Activated gamma-delta T cell treated with Interleukin-2 at 50 U/mL for 16 hours (primary cell): ENCODE measurements around the gene TMEM256.

ENCODE experiments used
- DNase-seq: peaks from one replicate; pipeline ENCODE4 v3.0.0-alpha.2; 2020

The TMEM256 gene

GRCh38 chr17:7428557-7428956 is 24.7 kb upstream of the TMEM256 start, which contains the start of gene SPEM3:
Gene SPEM3 (plus strand): TSS chr17:7428857. CDS start chr17:7428903, 46 bp downstream.
- no peak for DNase-seq

GRCh38 chr17:7427549-7427948 is 23.7 kb upstream of the TMEM256 start:
- DNase-seq = no peak

- no peak for DNase-seq
These were observed 23.1 kb upstream of the TMEM256 start for GRCh38 chr17:7426896-7427489.

- DNase-seq = no peak
These were observed 22.4 kb upstream of the TMEM256 start for GRCh38 chr17:7426203-7426863.

- no peak for DNase-seq
These were observed 21.9 kb upstream of the TMEM256 start for GRCh38 chr17:7425756-7426155.

- DNase-seq = no peak
These were observed 21.4 kb upstream of the TMEM256 start, which contains the start of gene SPEM2 for GRCh38 chr17:7425316-7425715. Gene SPEM2 (plus strand): TSS chr17:7425616. CDS start chr17:7425689, 73 bp downstream.

GRCh38 chr17:7423679-7424078 is 19.8 kb upstream of the TMEM256 start:
- DNase-seq = no peak

- no peak for DNase-seq
These were observed 17.3 kb upstream of the TMEM256 start for GRCh38 chr17:7421186-7421585.

GRCh38 chr17:7419819-7420610 is 16.1 kb upstream of the TMEM256 start, which contains the start of gene SPEM1:
Gene SPEM1 (plus strand): TSS chr17:7420324. CDS start chr17:7420385, 61 bp downstream.
- no peak for DNase-seq

GRCh38 chr17:7418472-7419152 is 14.7 kb upstream of the TMEM256 start:
- no peak for DNase-seq

GRCh38 chr17:7417056-7417655 is 13.3 kb upstream of the TMEM256 start:
- no peak for DNase-seq

- DNase-seq = no peak
These were observed 12.4 kb upstream of the TMEM256 start for GRCh38 chr17:7416323-7416722.

GRCh38 chr17:7415784-7416183 is 11.9 kb upstream of the TMEM256 start:
- no peak for DNase-seq

- no peak for DNase-seq
These were observed 10.9 kb upstream of the TMEM256 start for GRCh38 chr17:7414837-7415236.

GRCh38 chr17:7413346-7413985 is 9.6 kb upstream of the TMEM256 start:
- DNase-seq = no peak

- DNase-seq = no peak
These were observed 7.5 kb upstream of the TMEM256 start for GRCh38 chr17:7411427-7411750.

GRCh38 chr17:7410634-7411426 is 6.9 kb upstream of the TMEM256 start:
- no peak for DNase-seq

GRCh38 chr17:7409716-7410115 is 5.8 kb upstream of the TMEM256 start:
- DNase-seq = no peak

- DNase-seq = no peak
These were observed 5.0 kb upstream of the TMEM256 start for GRCh38 chr17:7408863-7409262.

GRCh38 chr17:7408252-7408727 is 4.4 kb upstream of the TMEM256 start:
- peak; percentile 26 for DNase-seq
